HEK293 (cell line): ENCODE measurements around the gene TTL.

Source experiments
- CTCF ChIA-PET: fragments of 350-600 bp; formaldehyde crosslinking; extraction: SDS; loops from one replicate; lab custom pipeline; 2021; ENCODE audit warnings: antibody characterized with exemption; lab: Yijun Ruan, JAX
- POLR2A ChIA-PET: fragments of 300-600 bp; formaldehyde crosslinking; extraction: SDS; loops from one replicate; lab custom pipeline; 2020; ENCODE audit warnings: antibody characterized with exemption, inconsistent platforms; lab: Yijun Ruan, JAX
- H3K27ac ChIP-seq: fragments of 200-500 bp; sonication (Bioruptor generic); 2 replicates; pipeline ENCODE4 v1.5.1; 2014; ENCODE audit warnings: low read depth, low read length, control low read depth, inconsistent platforms; ENCODE audit errors: extremely low read depth
- H3K36me3 ChIP-seq, 2 experiments: fragments of 200-500 bp in 1 of 2; sonication (Bioruptor generic) in 1 of 2; 1 replicate in 1 of 2; 2 replicates in 1 of 2; pipeline ENCODE4 v1.5.1; 2014 to 2017; ENCODE audit warnings: inconsistent platforms in 2 of 2, low read length in 2 of 2; ENCODE audit not compliant: control insufficient read depth in 2 of 2, insufficient read depth in 1 of 2
- H3K4me1 ChIP-seq: fragments of 200-500 bp; sonication (Bioruptor generic); 2 replicates; pipeline ENCODE4 v1.5.1; 2014; ENCODE audit warnings: mild to moderate bottlenecking, low read length, inconsistent platforms; ENCODE audit not compliant: control insufficient read depth, insufficient read depth
- H3K4me3 ChIP-seq: 2 replicates; pipeline ENCODE4 v1.5.1; 2011; ENCODE audit warnings: low read depth, mild to moderate bottlenecking, control low read depth, low read length, moderate library complexity
- H3K9me3 ChIP-seq: fragments of 200-500 bp; sonication (Bioruptor generic); 2 replicates; pipeline ENCODE4 v1.5.1; 2014; ENCODE audit warnings: low read depth, low read length, inconsistent platforms; ENCODE audit not compliant: control insufficient read depth, insufficient read depth
- HOXA7 ChIP-seq: sonication (generic); formaldehyde crosslinking; IDR thresholded peaks from 2 replicates; pipeline ENCODE4 v1.8.1; 2022; ENCODE audit warnings: missing genetic modification reagents, borderline replicate concordance
- KLF16 ChIP-seq: fragments of 450-650 bp; formaldehyde crosslinking; IDR thresholded peaks from 2 replicates; pipeline ENCODE4 v1.5.1; 2017; ENCODE audit warnings: missing biosample characterization, missing genetic modification characterization
- KLF8 ChIP-seq: fragments of 450-650 bp; formaldehyde crosslinking; IDR thresholded peaks from 2 replicates; pipeline ENCODE4 v1.5.1; 2016; ENCODE audit warnings: missing biosample characterization, missing genetic modification characterization
- ZIC2 ChIP-seq: fragments of 450-650 bp; formaldehyde crosslinking; IDR thresholded peaks from 2 replicates; pipeline ENCODE4 v1.5.1; 2016; ENCODE audit warnings: missing biosample characterization, missing genetic modification characterization
- ZNF248 ChIP-seq: fragments of 450-650 bp; formaldehyde crosslinking; IDR thresholded peaks from 2 replicates; pipeline ENCODE4 v1.5.1; 2017; ENCODE audit warnings: missing biosample characterization, missing genetic modification characterization
- ZNF274 ChIP-seq, 2 experiments: fragments of 200-500 bp in 1 of 2; fragments of 450-650 bp in 1 of 2; sonication (Bioruptor generic) in 1 of 2; formaldehyde crosslinking in 1 of 2; IDR thresholded peaks; 2 replicates each; pipeline versions ENCODE4 v1.5.1 to v1.6.1; 2014 to 2016; ENCODE audit warnings: borderline replicate concordance in 1 of 2, inconsistent platforms in 1 of 2, low read length in 1 of 2, missing biosample characterization in 1 of 2, missing genetic modification characterization in 1 of 2
- ZNF341 ChIP-seq: fragments of 450-650 bp; formaldehyde crosslinking; IDR thresholded peaks from 2 replicates; pipeline ENCODE4; 2016; ENCODE audit warnings: low read depth, missing biosample characterization, missing genetic modification characterization
- ZNF433 ChIP-seq: fragments of 450-650 bp; formaldehyde crosslinking; IDR thresholded peaks from 2 replicates; pipeline ENCODE4 v1.5.1; 2016; ENCODE audit warnings: missing biosample characterization, missing genetic modification characterization, low read depth
- ZNF473 ChIP-seq: fragments of 450-650 bp; formaldehyde crosslinking; IDR thresholded peaks from 2 replicates; pipeline ENCODE4 v1.5.1; 2017; ENCODE audit warnings: missing biosample characterization, missing genetic modification characterization
- ZNF501 ChIP-seq: fragments of 450-650 bp; formaldehyde crosslinking; IDR thresholded peaks from 2 replicates; pipeline ENCODE4 v1.5.1; 2016; ENCODE audit warnings: missing biosample characterization, missing genetic modification characterization
- ZNF555 ChIP-seq: fragments of 450-650 bp; formaldehyde crosslinking; conservative IDR thresholded peaks from 2 replicates; pipeline ENCODE4 v1.5.1; 2017; ENCODE audit warnings: missing biosample characterization, mild to moderate bottlenecking, missing genetic modification characterization, inconsistent platforms
- ZNF571 ChIP-seq: fragments of 450-650 bp; formaldehyde crosslinking; IDR thresholded peaks from 2 replicates; pipeline ENCODE4 v1.5.0; 2017; ENCODE audit warnings: missing biosample characterization, missing genetic modification characterization
- ZNF585B ChIP-seq: fragments of 450-650 bp; formaldehyde crosslinking; IDR thresholded peaks from 2 replicates; pipeline ENCODE4 v1.5.1; 2016; ENCODE audit warnings: missing biosample characterization, missing genetic modification characterization
- ZNF624 ChIP-seq: fragments of 450-650 bp; formaldehyde crosslinking; IDR thresholded peaks from 2 replicates; pipeline ENCODE4 v1.5.1; 2017; ENCODE audit warnings: missing biosample characterization, missing genetic modification characterization
- ZNF654 ChIP-seq: fragments of 450-650 bp; formaldehyde crosslinking; IDR thresholded peaks from 2 replicates; pipeline ENCODE4 v1.5.1; 2016; ENCODE audit warnings: low read depth, missing biosample characterization, missing genetic modification characterization
- ZNF664 ChIP-seq: fragments of 450-650 bp; formaldehyde crosslinking; IDR thresholded peaks from 2 replicates; pipeline ENCODE4 v1.5.1; 2016; ENCODE audit warnings: missing biosample characterization, missing genetic modification characterization
- ZNF76 ChIP-seq: fragments of 450-650 bp; formaldehyde crosslinking; IDR thresholded peaks from 2 replicates; pipeline ENCODE4; 2016; ENCODE audit warnings: low read depth, missing biosample characterization, missing genetic modification characterization, borderline replicate concordance
- ZNF791 ChIP-seq: fragments of 450-650 bp; formaldehyde crosslinking; IDR thresholded peaks from 2 replicates; pipeline ENCODE4 v1.5.1; 2016; ENCODE audit warnings: missing biosample characterization, missing genetic modification characterization
- ZSCAN30 ChIP-seq: fragments of 450-650 bp; IDR thresholded peaks from 2 replicates; pipeline ENCODE4 v1.5.1; 2018; ENCODE audit warnings: missing biosample characterization, mild to moderate bottlenecking, missing genetic modification characterization, moderate library complexity
- TF ChIP-seq, protein P1 (sequence below): fragments of 450-650 bp; formaldehyde crosslinking; IDR thresholded peaks from 2 replicates; pipeline ENCODE4; 2016; ENCODE audit warnings: missing biosample characterization, missing genetic modification characterization
- TF ChIP-seq, protein P2 (sequence below): fragments of 450-650 bp; IDR thresholded peaks from 2 replicates; pipeline ENCODE4 v1.5.1; 2018; ENCODE audit warnings: missing biosample characterization, missing genetic modification characterization
- TF ChIP-seq, protein P3 (sequence below): sonication (generic); formaldehyde crosslinking; IDR thresholded peaks from 2 replicates; pipeline ENCODE4 v1.8.1; 2022; ENCODE audit warnings: mild to moderate bottlenecking, moderate library complexity, missing genetic modification reagents
- TF ChIP-seq, protein P4 (sequence below): fragments of 450-650 bp; formaldehyde crosslinking; IDR thresholded peaks from 2 replicates; pipeline ENCODE4 v1.5.1; 2016; ENCODE audit warnings: missing biosample characterization, missing genetic modification characterization

The TTL gene

DNA sequence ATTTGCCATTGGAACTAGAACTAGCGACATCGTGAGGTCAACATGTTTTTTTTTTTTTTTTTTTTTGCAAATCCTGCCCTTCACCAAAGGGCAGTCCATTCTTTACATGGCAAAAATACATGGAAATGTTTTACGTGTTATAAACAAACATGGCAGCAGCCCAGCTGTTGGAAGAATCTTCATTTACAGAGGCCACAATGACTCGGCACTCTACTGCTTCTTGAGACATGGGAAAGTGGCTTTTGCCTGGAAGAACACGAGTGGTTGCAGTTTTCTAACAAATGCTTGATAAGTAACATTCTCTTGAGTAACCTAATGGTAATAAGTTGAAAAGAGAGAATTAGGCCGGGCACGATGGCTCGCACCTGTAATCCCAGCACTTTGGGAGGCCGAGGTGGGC, 37.5 kb downstream of the TTL start (continued):
- no peak for TF ChIP-seq ZNF341 (tag by site-specific recombination)
- TF ChIP-seq, protein P1, sequence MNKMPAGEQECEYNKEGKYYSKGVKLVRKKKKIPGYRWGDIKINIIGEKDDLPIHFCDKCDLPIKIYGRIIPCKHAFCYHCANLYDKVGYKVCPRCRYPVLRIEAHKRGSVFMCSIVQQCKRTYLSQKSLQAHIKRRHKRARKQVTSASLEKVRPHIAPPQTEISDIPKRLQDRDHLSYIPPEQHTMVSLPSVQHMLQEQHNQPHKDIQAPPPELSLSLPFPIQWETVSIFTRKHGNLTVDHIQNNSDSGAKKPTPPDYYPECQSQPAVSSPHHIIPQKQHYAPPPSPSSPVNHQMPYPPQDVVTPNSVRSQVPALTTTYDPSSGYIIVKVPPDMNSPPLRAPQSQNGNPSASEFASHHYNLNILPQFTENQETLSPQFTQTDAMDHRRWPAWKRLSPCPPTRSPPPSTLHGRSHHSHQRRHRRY (tag by site-specific recombination) = no peak
- TF ChIP-seq ZSCAN30 = no peak

DNA sequence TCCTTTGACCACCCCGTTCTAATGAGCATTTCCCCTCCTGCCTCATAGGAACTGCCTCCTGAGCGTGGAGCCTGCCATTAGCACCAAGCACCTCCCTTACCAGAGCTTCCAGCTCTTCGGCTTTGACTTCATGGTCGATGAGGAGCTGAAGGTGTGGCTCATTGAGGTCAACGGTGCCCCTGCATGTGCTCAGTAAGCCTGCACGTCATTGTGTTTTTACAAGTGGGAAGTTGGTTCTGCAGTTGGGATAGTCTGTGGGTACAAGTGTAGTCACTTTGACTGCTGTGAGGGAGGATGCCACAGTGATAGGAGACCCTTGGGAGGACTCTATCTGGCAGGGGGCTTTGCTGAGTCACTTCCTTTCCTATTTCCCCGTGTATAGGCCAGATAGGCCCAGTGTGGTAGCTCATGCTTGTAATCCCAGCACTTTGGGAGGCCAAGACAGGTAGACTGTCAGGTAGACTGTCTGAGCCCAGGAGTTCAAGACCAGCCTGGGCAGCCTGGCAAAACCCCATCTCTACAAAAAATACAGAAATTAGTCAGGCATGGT, 38.4 kb downstream of the TTL start:
- peaks cover 17 to 56% of the 10 kb centered on the region in 2 experiments for H3K36me3 ChIP-seq
- TF ChIP-seq, protein P2, sequence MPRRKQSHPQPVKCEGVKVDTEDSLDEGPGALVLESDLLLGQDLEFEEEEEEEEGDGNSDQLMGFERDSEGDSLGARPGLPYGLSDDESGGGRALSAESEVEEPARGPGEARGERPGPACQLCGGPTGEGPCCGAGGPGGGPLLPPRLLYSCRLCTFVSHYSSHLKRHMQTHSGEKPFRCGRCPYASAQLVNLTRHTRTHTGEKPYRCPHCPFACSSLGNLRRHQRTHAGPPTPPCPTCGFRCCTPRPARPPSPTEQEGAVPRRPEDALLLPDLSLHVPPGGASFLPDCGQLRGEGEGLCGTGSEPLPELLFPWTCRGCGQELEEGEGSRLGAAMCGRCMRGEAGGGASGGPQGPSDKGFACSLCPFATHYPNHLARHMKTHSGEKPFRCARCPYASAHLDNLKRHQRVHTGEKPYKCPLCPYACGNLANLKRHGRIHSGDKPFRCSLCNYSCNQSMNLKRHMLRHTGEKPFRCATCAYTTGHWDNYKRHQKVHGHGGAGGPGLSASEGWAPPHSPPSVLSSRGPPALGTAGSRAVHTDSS (tag by site-specific recombination) = no peak
- TF ChIP-seq ZNF433 (tag by site-specific recombination) = no peak
- no peak for TF ChIP-seq KLF8 (tag by site-specific recombination)
- TF ChIP-seq ZNF473 (tag by site-specific recombination) = no peak
- TF ChIP-seq ZNF664 (tag by site-specific recombination) = no peak
- no peak for TF ChIP-seq ZNF624 (tag by site-specific recombination)
- TF ChIP-seq ZNF274 (IDR thresholded peaks at IDR 0.05; ENCODE audit: low read length) = no peak
- TF ChIP-seq ZNF274 (tag by site-specific recombination; IDR thresholded peaks at IDR 0.05; ENCODE audit: borderline replicate concordance) = no peak
- TF ChIP-seq KLF16 (tag by site-specific recombination) = no peak
- TF ChIP-seq, protein P3, sequence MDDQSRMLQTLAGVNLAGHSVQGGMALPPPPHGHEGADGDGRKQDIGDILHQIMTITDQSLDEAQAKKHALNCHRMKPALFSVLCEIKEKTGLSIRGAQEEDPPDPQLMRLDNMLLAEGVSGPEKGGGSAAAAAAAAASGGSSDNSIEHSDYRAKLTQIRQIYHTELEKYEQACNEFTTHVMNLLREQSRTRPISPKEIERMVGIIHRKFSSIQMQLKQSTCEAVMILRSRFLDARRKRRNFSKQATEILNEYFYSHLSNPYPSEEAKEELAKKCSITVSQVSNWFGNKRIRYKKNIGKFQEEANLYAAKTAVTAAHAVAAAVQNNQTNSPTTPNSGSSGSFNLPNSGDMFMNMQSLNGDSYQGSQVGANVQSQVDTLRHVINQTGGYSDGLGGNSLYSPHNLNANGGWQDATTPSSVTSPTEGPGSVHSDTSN (CRISPR knock-in tag) = no peak
- no peak for TF ChIP-seq ZNF555 (tag by site-specific recombination)
- no peak for TF ChIP-seq ZNF571
- no peak for TF ChIP-seq ZNF791
- no peak for TF ChIP-seq ZNF654
- TF ChIP-seq, protein P4, sequence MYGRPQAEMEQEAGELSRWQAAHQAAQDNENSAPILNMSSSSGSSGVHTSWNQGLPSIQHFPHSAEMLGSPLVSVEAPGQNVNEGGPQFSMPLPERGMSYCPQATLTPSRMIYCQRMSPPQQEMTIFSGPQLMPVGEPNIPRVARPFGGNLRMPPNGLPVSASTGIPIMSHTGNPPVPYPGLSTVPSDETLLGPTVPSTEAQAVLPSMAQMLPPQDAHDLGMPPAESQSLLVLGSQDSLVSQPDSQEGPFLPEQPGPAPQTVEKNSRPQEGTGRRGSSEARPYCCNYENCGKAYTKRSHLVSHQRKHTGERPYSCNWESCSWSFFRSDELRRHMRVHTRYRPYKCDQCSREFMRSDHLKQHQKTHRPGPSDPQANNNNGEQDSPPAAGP = no peak
- no peak for TF ChIP-seq ZNF248
- TF ChIP-seq HOXA7 (CRISPR knock-in tag) = no peak
- TF ChIP-seq ZIC2 (tag by site-specific recombination) = no peak
- TF ChIP-seq ZNF585B (tag by site-specific recombination) = no peak
- TF ChIP-seq ZNF501 (tag by site-specific recombination) = no peak
- no peak for TF ChIP-seq ZNF76 (tag by site-specific recombination)
- CTCF ChIA-PET = interaction anchor here (0.6 kb wide), 1 partner anchor 61 kb away, joined by 3 read pairs; no protein-coding TSS in a partner anchor
- H3K4me1 ChIP-seq = no peaks in the 10 kb centered on the region
- no peaks in the 10 kb centered on the region for H3K9me3 ChIP-seq
- no peak overlapping the region for H3K27ac ChIP-seq
- H3K4me3 ChIP-seq = no peak overlapping the region
- POLR2A ChIA-PET = no interaction called here
